HuH-7 (cell line): ENCODE data around the gene C10orf105.

Source experiments
- DNase-seq: peaks from one replicate; pipeline ENCODE4 v3.0.0; 2011; ENCODE audit warnings: low spot score

The C10orf105 gene

DNA sequence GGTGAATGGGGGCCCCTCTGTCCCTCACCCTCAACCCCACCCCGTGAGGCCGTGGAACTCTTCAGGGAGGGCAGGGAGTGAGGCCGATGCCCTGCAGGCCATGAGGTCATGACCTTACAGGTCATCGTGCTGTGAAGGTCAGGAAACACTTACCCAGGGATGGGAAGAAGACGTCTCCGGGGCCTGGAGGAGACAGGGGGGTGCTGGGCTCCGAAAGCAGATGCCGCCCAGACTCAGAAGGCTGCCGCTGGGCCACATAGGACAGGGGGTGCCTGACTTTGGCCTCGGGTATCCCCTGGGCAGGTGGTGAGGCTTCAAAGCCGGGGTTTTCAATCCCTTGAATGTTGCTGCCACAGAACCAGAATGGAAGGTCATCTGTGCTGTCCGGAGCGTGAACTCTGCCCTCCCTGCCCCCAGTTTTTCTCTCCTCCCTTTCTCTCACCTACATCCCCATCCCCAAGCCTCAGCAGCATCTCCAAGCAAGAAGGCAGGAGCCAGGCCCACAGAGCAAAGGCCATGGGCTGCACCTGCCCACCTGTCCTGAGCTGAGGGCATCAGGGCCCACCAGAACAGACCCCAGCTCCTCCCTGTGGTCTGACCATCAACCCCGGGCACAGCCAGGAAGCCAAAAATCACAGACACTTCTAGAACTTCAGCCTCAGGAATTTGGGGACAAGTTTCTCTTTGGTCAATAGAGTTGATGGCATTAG, 32.1 kb upstream of the C10orf105 start:
- no peak for DNase-seq

DNA sequence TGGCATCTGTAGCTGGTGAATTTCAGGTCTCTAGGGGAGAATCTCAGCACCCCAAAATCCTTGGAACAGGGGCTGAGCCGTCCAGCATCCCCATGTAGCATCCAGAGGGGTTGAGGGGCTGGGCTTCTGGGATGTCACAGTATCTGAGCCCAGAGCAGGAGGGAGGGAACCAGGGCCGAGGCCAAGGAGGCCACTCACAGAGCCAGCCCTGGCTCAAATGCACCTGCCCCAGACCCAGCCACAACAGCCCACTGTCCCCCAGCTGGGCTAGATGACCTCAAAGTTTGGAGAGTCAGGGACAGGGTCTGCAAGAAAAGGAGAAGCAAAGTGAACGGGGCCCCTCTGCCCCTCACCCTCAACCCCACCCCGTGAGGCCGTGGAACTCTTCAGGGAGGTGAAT, 31.4 kb upstream of the C10orf105 start:
- DNase-seq, result no peak

DNA sequence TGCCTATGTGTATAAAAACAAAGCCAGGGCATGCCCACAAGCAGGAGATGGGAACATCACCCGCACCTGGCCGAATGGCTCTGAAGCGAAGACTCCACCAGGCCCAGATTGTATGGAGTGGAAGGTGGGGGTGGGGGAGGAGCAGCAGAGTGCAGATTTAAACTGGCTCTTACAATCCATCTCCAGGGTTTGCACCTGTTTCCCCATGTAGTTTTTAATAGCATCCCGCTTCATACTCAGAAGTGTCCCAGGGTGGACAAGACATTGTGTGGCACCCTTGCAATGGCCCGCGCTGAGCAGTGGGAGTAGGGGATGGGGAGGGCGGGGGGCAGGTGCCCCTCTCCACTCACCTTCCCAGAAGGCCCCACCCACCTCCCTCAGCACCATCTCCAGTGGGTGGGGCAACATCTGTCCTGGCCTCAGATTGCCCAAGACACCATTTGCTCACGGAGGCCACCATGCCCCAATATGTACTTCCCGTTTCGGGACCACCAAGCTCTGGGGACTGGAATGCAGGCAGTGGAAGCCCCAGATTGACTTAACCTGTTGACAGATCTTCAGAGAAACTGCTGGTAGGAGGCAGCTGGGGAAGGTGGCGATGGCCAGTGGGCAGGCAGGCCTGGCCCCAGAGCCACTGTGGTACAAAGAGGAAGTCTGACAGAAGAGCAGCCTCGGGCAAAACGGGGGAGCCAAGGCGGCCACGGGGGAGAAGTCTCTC, 30.7 kb upstream of the C10orf105 start:
- DNase-seq, result no peak

DNA sequence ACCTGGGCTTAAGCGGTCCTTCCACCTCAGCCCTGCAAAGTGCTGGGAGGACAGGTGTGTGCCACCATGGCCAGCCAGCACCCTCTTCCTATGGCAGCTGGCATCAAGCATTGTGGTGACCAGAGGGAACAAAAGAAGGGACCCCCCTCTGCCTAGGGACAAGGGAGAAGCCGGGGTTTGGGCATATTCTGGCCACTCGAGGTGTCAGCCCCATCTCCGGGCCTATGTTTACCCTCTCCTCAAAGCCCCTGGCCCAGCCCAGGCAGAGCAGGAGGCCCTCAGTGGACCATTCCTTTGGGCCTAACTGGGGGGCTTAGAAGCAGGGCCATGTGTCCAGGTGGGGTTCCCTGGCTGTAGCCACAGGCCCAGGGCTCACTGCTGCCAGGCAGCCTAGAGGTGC, 29.8 kb upstream of the C10orf105 start:
- no peak for DNase-seq

DNA sequence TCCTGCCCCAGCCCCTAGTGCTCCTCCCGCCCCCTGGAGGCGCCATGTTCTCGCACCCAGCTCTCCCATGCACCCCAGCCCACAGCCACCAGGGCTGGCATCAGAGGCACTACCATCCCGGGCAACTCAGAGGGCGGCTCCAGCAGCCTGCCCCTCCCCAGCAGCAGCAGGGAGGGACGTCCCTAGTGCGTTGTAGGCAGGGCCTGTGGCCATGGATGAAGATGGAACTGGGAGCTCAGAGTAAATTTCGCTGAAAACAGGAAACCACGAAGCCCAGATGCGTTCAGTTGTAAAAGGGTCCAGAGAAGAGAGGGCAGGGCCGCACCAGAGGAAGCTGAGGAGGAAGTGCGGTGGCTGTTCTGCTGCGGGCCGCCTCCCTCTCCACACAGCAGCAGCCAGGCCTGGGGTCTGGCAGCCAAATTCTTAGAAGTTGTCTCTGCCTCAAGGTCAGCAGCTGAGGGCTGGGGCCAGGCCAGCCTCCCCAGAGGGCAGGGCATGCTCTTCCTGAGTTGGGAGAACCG, 29.2 kb upstream of the C10orf105 start:
- DNase-seq, result no peak

DNA sequence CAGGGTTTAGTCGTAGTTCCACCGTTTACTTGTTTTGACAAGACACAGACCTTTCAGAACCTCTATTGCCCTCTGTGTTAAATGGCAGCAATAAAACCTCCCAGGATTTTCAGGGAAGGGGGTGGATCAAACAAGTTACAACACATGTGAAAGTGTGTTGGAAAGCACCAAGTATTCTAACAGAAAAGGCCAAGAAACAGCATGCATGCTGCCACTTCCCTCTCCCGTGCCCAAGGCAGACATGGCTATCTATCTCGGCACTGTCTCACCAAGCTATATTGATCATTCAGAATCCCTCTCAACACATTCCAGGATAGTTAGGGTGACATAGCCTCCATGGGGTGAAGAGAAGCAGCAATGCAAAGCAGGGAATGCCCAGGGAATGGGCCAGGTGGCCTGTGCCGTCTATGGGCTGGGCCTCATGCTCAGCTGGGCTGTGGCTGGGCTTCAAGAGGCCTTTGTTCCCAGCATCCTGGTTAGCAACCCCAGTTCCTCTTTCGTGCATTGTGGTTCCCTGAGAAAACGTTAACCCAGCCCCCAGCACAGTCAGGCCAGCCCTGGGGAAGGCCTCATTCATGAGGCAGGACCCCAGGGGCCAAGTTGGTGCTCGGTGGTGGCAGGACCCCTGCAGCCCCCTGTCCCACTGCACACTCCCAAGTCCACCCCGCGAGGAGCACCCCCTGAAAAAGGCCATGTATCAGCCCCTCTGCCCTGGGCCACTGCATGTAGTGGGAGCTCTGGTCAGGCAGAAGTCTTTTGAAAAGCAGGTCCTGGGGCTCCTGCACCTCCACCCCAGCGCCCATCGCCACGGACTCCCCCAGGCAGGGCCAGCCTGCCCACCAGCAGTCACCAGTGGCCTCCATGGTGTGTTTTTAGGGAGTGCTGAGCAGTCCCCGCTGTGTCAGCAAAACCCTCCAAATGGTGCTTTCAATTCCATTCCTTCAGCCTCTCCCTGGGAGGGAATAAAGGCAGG, 28.3 kb upstream of the C10orf105 start:
- no peak for DNase-seq

DNA sequence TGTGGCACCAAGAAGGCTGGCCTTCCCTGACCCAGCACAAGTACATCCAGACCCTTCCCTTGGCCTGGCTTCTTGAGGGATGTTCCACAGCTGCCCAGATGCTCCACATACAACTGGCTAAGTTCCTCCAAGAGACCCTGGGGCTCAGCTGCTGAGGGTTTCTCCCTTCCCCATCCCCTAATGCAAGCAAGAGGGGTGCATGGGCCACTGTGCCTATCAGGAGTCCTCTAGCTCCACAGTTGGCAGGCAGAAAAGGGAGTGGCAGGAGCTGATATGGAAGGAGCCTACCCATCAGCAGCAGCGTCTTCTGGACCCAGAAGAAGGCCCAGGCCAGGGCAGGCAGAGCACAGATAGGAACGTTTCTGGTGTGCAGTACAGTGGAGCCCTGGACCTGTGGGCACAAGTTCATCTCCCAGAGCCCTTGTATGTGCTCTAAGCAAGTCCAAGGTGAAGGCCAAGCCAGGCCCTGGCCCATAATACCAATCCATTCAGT, 27.5 kb upstream of the C10orf105 start:
- no peak for DNase-seq

DNA sequence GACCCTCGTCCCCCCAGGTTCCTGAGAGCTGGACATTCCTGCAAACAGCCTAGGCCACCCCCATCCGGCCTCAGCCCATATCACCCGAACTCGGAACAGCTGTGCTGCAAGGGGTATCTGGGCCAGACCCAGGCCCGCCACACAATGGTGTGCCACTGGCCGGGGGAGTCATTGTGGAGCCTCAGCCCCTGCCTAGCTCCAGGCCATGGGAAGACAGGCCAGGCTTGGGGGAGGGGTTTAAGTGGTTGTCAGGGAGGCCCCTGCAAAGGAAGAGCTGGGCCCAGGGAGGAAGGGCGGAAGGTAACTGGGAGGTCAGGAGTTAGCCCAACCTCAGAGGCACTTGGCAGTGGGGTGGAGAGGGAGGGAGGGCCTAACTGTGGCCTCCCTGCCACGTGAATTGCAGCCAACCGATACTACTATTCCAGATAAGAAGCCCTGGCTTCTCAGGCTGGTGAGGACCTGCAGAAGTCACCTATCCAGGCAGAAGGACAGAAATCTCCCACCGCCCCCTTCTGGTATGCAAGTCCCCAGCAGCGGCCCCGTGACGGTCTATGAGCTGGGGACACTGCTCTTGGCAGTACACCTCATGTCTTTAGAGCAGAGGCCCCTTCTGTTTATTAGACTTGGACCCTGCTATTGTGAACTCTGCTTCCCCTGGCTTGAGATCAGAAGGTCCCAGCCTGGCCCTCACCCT, 26.9 kb upstream of the C10orf105 start:
- peak; percentile 68 for DNase-seq

DNA sequence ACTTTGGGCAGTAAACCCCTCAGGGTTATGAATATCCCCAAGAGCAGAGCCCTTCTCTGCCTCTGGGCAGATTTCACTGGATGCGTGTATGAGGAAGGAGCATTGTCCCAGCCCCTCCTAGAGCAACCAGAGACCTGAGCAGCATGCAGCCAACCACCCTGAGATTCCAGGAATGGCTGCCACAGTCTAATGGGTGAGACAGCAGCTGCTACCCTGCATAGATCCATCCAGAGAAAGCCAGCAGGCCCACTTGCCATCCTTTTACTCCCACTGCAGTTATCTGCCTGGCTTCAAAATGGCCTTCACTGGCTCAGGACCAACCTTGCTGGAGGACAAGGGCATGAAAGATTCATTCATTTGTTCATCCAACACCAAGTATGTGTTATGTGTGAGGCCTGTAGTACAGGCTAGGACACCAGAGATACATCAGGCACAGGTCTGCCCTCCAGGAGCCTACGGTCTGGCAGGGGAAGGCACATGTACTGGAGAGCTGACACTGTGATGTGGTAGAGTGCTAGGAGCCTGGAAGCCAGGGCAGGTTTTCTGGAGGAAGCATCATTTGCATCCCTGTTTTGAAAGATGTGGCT, 26.2 kb upstream of the C10orf105 start:
- no peak for DNase-seq

DNA sequence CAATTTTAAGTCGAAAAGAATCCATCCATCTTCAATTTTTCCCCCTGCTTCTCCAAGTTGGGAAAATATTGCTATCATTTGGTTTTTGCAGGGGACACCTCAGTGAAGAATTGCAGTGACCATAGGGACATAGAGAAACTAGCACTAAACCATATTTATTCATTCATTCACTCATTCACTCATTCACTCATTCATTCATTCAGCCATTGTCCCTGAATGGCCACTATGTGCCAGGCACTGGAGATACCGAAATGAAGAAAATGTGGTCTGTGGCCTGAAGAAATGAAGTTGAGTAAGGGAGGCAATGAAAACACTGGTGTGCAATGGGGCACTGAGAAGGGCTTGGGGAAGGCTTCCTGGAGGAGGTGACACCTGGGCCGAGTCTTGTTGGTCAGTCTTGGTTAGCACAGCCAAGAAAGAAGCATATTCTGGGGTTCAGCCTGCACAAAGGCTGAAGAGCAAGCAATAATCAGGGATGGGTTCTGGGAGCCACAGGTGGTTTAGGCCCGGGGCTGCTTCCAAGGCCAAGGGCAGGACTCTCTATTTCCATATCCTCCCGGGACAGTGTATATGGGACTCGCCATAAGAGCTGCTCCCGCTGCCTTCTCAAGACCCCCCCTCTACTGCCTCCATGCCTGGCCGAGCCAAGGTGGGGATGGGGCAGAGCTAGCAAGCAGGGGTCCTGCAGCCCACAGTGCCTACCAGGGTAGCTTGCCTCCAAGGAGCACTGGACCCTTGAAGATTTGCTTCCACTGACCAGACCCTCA, 25.5 kb upstream of the C10orf105 start:
- DNase-seq, result no peak

DNA sequence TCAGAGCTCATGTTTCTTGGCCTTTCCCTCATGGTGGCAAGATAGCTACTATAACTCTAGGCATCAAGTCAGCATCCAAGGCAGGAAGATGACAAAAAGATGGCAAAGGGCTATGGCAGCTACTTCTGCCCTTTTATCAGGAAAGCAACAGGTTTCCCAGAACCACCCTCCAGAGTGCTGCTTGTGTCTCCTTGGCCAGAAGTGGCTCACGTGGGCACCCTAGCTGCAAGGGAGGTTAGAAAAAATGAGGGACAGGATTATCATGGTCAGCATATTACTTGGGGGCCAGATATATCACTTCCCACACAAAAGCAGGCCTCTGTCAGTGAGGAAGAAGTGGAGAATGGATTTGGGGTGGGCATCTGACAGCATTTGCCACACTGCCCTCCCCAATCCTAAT, 24.3 kb upstream of the C10orf105 start:
- DNase-seq, result no peak

DNA sequence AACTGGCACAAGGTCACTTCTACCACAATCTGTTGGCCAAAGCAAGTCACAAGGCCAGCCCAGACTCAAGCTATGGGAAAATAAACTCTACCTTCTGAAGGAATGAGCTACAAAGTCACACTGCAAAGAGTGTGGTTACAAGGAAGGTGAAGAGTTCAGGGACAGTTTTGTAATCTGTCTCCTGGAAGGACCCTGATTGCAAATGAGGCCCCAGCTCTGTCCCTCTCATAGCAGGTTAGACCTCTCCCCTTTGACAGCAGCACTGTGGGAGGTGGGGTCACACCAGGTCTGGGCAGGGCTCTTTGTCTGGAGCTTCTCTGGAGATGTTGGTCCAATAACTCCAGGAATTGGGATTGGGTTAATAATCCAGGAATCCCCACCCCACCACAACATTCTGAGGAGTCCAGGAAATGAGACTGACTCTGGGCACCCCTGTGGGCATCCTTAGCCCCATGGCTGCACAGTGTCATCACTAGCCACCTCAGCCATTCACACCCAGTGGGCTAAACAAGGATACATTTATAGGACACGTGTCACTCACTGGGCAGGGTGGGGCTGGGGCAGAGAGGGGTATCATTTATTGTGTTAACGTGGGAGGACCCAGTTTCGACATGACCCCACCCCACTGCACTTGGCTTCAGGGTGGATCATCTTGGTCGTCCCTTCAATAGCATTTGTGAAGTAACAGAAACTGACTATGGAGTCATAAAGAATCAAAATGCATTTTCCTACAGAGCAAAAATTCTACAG, 23.7 kb upstream of the C10orf105 start:
- no peak for DNase-seq

DNA sequence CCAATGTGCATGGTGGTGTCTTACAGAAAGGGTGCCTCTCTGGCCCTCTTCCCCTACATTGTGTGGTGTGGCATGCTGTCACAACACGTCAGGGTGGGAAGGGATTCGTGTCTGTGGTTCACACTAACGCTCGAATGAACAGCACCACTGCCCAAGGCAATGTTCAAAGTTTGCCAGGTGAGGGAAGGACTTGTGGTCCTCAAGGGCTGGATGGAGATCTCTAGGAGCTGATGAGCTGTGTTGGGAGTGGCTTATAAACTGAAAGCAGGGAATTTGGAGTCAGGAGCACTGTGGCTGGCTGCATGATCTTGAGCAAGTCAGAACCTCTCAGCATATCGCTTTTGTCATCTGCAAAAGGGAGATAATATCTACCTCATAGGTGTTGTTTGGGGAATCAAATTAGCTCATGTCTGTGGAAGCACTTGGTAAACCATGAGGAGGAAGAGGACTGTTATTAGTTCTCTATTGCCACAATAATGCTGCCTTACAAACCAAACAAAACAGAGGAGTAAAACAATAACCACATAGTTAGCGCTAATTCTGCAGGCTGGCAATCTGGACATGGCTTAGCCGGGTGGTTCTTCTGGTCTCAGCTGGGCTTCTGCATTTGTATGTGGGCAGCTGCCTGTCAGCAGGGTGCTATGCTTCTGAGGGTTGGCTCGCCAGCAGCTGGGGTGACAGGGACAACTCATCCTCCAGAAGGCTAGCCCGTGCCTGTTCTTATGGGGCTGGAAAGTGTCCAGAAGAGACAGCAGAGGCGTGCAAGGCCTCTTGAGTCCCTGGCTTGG, 22.9 kb upstream of the C10orf105 start:
- DNase-seq, result no peak

DNA sequence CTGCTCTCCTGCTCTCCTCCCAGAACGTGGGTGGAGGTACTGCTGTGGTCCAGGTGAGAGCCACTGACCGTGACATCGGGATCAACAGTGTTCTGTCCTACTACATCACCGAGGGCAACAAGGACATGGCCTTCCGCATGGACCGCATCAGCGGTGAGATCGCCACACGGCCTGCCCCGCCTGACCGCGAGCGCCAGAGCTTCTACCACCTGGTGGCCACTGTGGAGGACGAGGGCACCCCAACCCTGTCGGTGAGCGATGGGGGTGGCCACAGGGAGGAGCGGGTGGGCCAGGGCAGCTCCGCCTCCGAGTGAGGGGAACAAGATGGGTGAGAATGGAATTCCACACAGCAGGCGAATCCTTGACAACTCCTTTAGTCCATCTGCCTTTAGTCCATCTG, 22.1 kb upstream of the C10orf105 start:
- DNase-seq, result no peak

DNA sequence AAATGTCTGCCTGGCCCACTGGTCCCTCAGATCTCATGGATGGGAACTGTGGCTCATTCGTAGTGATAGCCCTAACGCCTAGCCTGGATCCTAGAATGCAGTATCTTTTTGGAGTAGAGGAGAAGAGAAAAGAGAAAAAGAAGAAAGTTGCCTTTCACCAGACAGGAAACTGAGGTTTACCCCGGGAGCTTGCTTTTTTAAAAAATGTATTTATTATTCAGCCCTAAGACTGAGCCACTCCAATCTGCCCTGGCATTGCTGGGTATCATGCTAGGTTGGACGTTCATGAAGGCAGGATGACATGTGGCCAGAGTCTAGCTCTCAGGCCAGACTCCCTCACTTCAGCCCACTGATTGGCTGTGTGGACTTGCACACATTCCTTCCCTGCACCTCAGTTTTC, 21.5 kb upstream of the C10orf105 start:
- no peak for DNase-seq

DNA sequence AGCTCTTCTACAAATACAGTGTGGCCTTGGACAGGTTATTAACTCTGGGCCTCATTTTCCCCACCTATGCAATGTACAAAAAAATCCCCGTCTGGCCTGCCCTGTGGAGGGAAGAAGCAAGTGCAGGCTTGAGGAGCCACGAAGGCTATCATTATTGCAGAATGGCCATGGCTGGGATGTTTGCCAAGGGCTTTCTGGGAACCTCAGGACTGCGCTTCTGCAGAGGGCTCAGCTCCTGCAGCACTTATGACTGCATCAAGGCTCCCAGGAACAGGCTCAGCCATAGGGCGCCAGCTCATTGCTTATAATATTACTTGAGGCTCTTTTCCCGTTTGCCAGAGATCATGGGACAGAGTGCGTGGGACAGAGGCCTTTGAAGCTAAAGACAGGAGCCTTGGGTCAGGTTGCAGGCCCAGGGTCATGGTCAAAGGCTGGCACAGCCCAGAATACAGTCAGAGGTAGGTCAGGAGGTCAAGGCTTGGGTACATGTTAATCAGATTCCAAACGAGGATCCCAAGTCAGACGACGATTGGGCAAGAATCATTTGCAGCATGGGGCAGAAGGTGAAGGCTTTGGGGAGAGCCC, 20.6 kb upstream of the C10orf105 start:
- no peak for DNase-seq

DNA sequence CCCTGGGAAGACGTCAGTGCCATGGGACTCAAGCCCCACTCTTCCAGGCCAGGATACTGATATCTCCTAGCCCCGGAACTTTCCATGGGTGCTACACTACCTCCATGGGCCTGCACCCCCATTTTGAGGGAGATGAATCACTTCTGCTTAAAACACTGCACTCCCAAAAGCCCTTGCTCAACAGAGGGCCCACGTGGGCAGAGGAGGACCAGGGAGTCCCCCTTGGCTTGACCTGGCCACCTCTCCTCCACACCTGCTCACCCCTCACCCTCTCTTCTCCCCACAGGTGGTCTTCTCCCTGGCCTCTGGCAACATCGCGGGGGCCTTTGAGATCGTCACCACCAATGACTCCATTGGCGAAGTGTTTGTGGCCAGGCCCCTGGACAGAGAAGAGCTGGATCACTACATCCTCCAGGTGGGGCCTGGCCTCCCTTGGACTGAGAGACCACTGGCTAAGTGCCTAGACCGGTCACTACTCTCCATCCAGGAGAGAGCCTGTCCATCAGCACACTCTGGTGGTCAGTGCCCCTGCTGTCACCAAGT, 19.9 kb upstream of the C10orf105 start:
- DNase-seq, result no peak

DNA sequence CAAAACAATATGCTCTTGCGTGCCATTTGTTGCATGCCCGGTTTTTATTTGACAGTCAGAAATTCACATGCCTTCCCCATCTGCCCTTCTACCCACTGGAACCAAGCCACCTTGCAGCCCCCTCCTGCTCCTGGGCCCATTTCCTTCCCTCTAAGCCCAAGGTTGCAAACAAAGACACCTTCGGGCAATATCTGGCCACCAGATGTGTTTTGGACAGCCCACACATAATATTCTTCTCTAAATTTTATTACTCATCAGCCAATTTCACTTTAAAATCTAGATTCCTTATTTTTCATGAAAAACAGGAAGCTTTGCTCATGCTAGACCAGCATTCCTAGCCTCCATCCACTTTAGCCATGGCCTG, 18.2 kb upstream of the C10orf105 start:
- no peak for DNase-seq
